C4-2B (cell line): ENCODE measurements around the gene GIMAP8.

Experiments used
- H3K27ac ChIP-seq: fragments of 450-650 bp; 2 replicates; pipeline ENCODE4 v1.5.1; 2017
- CTCF ChIP-seq: fragments of 450-650 bp; conservative IDR thresholded peaks from 2 replicates; pipeline ENCODE4 v1.5.1; 2017; ENCODE audit warnings: mild to moderate bottlenecking
- ZFX ChIP-seq: fragments of 450-650 bp; IDR thresholded peaks from 2 replicates; pipeline ENCODE4 v1.6.1; 2017

Gene GIMAP8

GRCh38 chr7:150458235-150458634 is 7.8 kb downstream of the GIMAP8 start:
- H3K27ac ChIP-seq: no peak overlapping the region
- TF ChIP-seq CTCF: no peak
- no peak for TF ChIP-seq ZFX

GRCh38 chr7:150458756-150459155 is 8.3 kb downstream of the GIMAP8 start:
- TF ChIP-seq CTCF (no peak), ZFX (no peak)
- no peak overlapping the region for H3K27ac ChIP-seq

GRCh38 chr7:150461520-150461919 is 11.1 kb downstream of the GIMAP8 start:
- TF ChIP-seq ZFX (no peak), CTCF (no peak)
- H3K27ac ChIP-seq: no peak overlapping the region

- no peak overlapping the region for H3K27ac ChIP-seq
- no peak for TF ChIP-seq CTCF
- TF ChIP-seq ZFX: no peak
Measured at GRCh38 chr7:150462413-150462812, 12.0 kb downstream of the GIMAP8 start.

- TF ChIP-seq CTCF: no peak
- no peak for TF ChIP-seq ZFX
- no peak overlapping the region for H3K27ac ChIP-seq
Measured at GRCh38 chr7:150463461-150463860, 13.0 kb downstream of the GIMAP8 start.

DNA sequence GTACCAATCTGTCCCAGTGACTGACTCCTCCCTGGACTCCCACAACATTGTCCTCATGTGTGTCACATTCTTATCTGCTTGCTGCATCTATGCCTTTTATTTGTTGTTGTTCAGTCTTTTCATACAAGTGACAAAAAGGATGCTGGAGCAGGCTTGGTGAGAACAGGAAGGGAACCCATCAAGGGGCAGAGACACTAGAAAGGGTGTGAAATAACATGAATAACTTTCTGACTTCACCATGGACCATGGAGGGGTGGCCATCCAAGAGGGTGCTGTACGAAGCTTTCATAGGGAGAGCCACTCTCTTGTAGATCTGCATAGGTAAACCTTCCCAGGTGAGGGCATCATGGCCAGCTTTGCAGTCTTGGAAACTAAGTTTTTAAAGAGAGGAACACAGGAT is 14.5 kb downstream of the GIMAP8 start:
- TF ChIP-seq ZFX: no peak
- TF ChIP-seq CTCF: no peak
- no peak overlapping the region for H3K27ac ChIP-seq

DNA sequence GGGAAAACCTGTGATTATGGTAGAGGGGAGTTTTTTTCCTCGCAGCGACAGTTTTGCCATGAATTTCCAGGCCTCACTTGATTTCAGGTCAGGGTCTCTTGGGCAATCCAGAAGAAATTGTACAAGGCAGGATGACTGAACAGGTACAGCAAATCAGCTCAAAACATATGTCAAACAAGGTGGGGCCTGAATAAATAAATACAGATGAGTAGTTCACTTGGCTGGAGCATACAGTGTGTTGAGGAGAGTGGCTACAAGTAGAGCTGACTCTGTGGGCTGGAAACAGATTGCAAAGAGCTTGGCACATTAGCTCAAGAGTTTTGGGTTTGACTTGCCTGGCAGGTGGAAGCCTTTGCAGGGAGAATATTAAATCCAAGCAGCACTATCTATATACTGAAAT is 15.0 kb downstream of the GIMAP8 start:
- H3K27ac ChIP-seq: no peak overlapping the region
- no peak for TF ChIP-seq ZFX

GRCh38 chr7:150466477-150466876 is 16.0 kb downstream of the GIMAP8 start:
- H3K27ac ChIP-seq: no peak overlapping the region
- TF ChIP-seq ZFX (no peak), CTCF (no peak)
